Subcutaneous adipose tissue (tissue), 4 donors: ENCODE results near the gene CEACAM8. TPM values are rescaled to one million over a fixed set of nuclear protein-coding genes. Genes with fewer than 3 reads are reported as not detected.

Experiments
- CTCF ChIP-seq: fragments of 450-650 bp; IDR thresholded peaks from one replicate; pipeline ENCODE4 v1.5.1; 2016; ENCODE audit warnings: low read depth, mild to moderate bottlenecking, control low read depth, antibody characterized with exemption, moderate library complexity
- total RNA-seq, 4 donors: library from RNA; depleted of rRNA; stranded (reverse); fragments of >200 nt; gene quantifications; one replicate each; pipeline ENCODE4 v1.1.0, GENCODE V29; 2016

Gene CEACAM8
- total RNA-seq, 4 donors from 2014 or later = 0.98 TPM; not detected in 3

GRCh38 chr19:42542791-42543190, 51.9 kb downstream of the CEACAM8 start:
- no peak for TF ChIP-seq CTCF

GRCh38 chr19:42540071-42540553, 54.6 kb downstream of the CEACAM8 start:
- TF ChIP-seq CTCF = no peak

GRCh38 chr19:42538841-42539709, 55.6 kb downstream of the CEACAM8 start:
- no peak for TF ChIP-seq CTCF

- TF ChIP-seq CTCF = no peak
Observed at GRCh38 chr19:42534391-42534790, 60.3 kb downstream of the CEACAM8 start.

GRCh38 chr19:42532891-42533290, 61.8 kb downstream of the CEACAM8 start:
- TF ChIP-seq CTCF = no peak

GRCh38 chr19:42531313-42531712, 63.4 kb downstream of the CEACAM8 start:
- TF ChIP-seq CTCF = no peak

Other genes starting within 250 kb of the CEACAM8 start
- 1 to 10 TPM in 2 of 4 donors, not detected in 2; 3.4 to 7.3 TPM for gene CNFN, start 204.6 kb downstream of the CEACAM8 start, total RNA-seq
- 1,000 to 10,000 TPM; 1,365 to 4,468 (median 1,601) TPM for gene LIPE, start 167.5 kb downstream of the CEACAM8 start, total RNA-seq
- gene CXCL17, start 152.0 kb downstream of the CEACAM8 start, total RNA-seq = not detected
- 1 to 10 TPM in 2 of 4 donors, under 1 TPM in 2; 0.22 to 6.0 (median 2.1) TPM for gene CEACAM1, start 66.4 kb downstream of the CEACAM8 start, total RNA-seq
- not detected for gene PSG3, start 145.6 kb upstream of the CEACAM8 start, total RNA-seq
- gene PSG8, start 170.8 kb upstream of the CEACAM8 start, total RNA-seq = not detected